GM12878 (cell line): Measurements from ENCODE around the gene HTRA2. TPM values are rescaled to one million over a fixed set of nuclear protein-coding genes. Genes with fewer than 3 reads are reported as not detected.

Experiments
- BACH1 ChIP-seq: fragments of 450-650 bp; IDR thresholded peaks from 2 replicates; pipeline ENCODE4 v1.6.1; 2017; ENCODE audit warnings: mild to moderate bottlenecking, borderline replicate concordance
- BCL11A ChIP-seq: IDR thresholded peaks from 2 replicates; pipeline ENCODE4 v1.6.1; 2011; ENCODE audit warnings: low read depth, low read length
- DPF2 ChIP-seq: fragments of 450-650 bp; IDR thresholded peaks from 2 replicates; pipeline ENCODE4 v1.6.1; 2017; ENCODE audit warnings: mild to moderate bottlenecking
- GABPA ChIP-seq: IDR thresholded peaks from 2 replicates; pipeline ENCODE4 v1.6.1; 2014; ENCODE audit warnings: antibody characterized with exemption, low read depth, mild to moderate bottlenecking, inconsistent platforms
- HCFC1 ChIP-seq: fragments of 150-350 bp; IDR thresholded peaks from 2 replicates; pipeline ENCODE4 v1.6.1; 2014; ENCODE audit warnings: low read length
- IKZF2 ChIP-seq, 2 experiments: fragments of 450-650 bp; IDR thresholded peaks; 2 replicates each; pipeline ENCODE4 v1.6.1; 2017; ENCODE audit warnings: mild to moderate bottlenecking in 2 of 2, moderate library complexity in 2 of 2
- MAX ChIP-seq: IDR thresholded peaks from 2 replicates; pipeline ENCODE4 v1.6.1; 2012; ENCODE audit warnings: low read depth, low read length, improper control_type of control experiment
- MLLT1 ChIP-seq: fragments of 450-650 bp; IDR thresholded peaks from 2 replicates; pipeline ENCODE4 v1.6.1; 2016; ENCODE audit warnings: mild to moderate bottlenecking
- NFYA ChIP-seq: IDR thresholded peaks from 2 replicates; pipeline ENCODE4 v1.6.1; 2011; ENCODE audit warnings: low read depth, mild to moderate bottlenecking, low read length, improper control_type of control experiment, borderline replicate concordance
- POLR2A ChIP-seq: IDR thresholded peaks from 2 replicates; pipeline ENCODE4 v1.6.1; 2011; ENCODE audit warnings: low read depth, mild to moderate bottlenecking, low read length
- STAT3 ChIP-seq: IDR thresholded peaks from 2 replicates; pipeline ENCODE4 v1.6.1; 2011; ENCODE audit warnings: low read depth, low read length, improper control_type of control experiment
- ZNF24 ChIP-seq: fragments of 450-650 bp; IDR thresholded peaks from 2 replicates; pipeline ENCODE4 v1.6.1; 2017; ENCODE audit warnings: antibody characterized with exemption, mild to moderate bottlenecking
- ZNF274 ChIP-seq: IDR thresholded peaks from one replicate; pipeline ENCODE4 v1.8.0; 2011; ENCODE audit not compliant: insufficient read length, insufficient read depth
- polyA plus RNA-seq, 11 experiments: library from polyadenylated mRNA; depleted of rRNA in 4 of 11; unstranded in 6 of 11; stranded (reverse) in 5 of 11; fragments of >200 nt; fragmentation: Nextera tagmentation in 4 of 11; fragmentation: Illumina TruSeq in 1 of 11; extraction: Ambion mirVana in 4 of 11; extraction: Trizol in 1 of 11; gene quantifications; 1 replicate in 1 of 11; 2 replicates in 10 of 11; pipeline versions ENCODE4 v1.2.1 to v1.2.3, GENCODE V29; 2011 to 2016; ENCODE audit warnings: inconsistent platforms in 2 of 11, missing spikeins in 2 of 11, low read depth in 1 of 11
- total RNA-seq, 4 experiments: library from RNA; depleted of rRNA in 3 of 4; stranded (reverse); fragments of >200 nt in 3 of 4; fragmentation: Illumina TruSeq in 1 of 4; extraction: Trizol in 1 of 4; gene quantifications; 2 replicates each; pipeline versions ENCODE4 v1.2.1 to v1.2.3, GENCODE V29; 2013 to 2021
- TF ChIP-seq, protein P1 (sequence below): fragments of 450-650 bp; IDR thresholded peaks from 2 replicates; pipeline ENCODE4 v1.6.1; 2017; ENCODE audit warnings: antibody characterized with exemption, mild to moderate bottlenecking, moderate library complexity
- TF ChIP-seq, protein P2 (sequence below): fragments of 450-650 bp; formaldehyde crosslinking; IDR thresholded peaks from 2 replicates; pipeline ENCODE4 v1.4.0; 2020; ENCODE audit warnings: mild to moderate bottlenecking, moderate library complexity
- TF ChIP-seq, protein P3 (sequence below): fragments of 450-650 bp; IDR thresholded peaks from 2 replicates; pipeline ENCODE4 v1.6.1; 2017; ENCODE audit warnings: low read depth, mild to moderate bottlenecking, moderate library complexity
- TF ChIP-seq, protein P4 (sequence below): fragments of 450-650 bp; IDR thresholded peaks from 2 replicates; pipeline ENCODE4 v1.6.1; 2017; ENCODE audit warnings: mild to moderate bottlenecking, low read depth, inconsistent platforms; ENCODE audit not compliant: poor library complexity, severe bottlenecking

The HTRA2 gene
- total and polyA plus RNA-seq, 10 of the 15 experiments (the other 5 are each of a cell fraction or from before 2014, with no cell fraction given): 42.3 to 73.9 (median 54.6) TPM

DNA sequence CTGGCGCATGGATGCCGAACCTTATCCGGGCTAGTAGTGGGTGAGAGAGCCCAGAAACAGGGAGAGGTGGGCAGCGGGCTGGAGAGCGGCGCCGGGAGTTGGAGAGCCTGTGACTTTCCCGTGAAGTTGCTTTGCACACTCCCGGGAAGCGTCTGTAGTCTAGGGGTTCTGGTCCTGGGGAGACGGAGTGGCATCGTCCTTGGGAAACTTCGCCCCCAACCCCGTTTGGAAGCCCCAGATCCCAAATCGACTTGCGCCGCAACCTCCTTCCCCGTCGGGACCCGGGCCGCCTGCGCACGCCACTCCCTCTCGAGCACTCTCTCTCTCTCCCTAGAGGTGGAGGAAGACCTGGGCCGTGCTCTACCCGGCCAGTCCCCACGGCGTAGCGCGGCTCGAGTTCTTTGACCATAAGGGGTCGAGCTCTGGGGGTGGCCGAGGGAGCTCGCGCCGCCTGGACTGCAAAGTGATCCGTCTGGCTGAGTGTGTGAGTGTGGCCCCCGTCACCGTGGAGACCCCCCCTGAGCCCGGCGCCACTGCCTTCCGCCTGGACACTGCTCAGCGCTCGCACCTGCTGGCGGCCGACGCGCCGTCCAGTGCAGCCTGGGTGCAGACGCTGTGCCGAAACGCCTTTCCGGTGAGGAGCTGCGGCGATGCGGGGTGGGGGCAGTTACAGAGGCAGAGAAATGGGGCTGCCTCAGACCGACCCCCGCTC, 25.2 kb downstream of the HTRA2 start (continued):
- TF ChIP-seq MAX (no peak), ZNF24 (no peak), POLR2A (peak; percentile 60; the same call in 1 of the 2 replicates), IKZF2 (IDR thresholded peaks at IDR 0.05) (peak in 1 of 2 experiments; percentile 34), MLLT1 (peak; percentile 33; the same call in 1 of the 2 replicates), HCFC1 (0 out of 2 replicates have a peak, but pooled peaks have one; percentile 23), BACH1 (peak; percentile 37; the same call in 1 of the 2 replicates), STAT3 (no peak), NFYA (no peak), DPF2 (0 out of 2 replicates have a peak, but pooled peaks have one; percentile 38), BCL11A (no peak), ZNF274 (no peak), GABPA (no peak)
- TF ChIP-seq, protein P1, sequence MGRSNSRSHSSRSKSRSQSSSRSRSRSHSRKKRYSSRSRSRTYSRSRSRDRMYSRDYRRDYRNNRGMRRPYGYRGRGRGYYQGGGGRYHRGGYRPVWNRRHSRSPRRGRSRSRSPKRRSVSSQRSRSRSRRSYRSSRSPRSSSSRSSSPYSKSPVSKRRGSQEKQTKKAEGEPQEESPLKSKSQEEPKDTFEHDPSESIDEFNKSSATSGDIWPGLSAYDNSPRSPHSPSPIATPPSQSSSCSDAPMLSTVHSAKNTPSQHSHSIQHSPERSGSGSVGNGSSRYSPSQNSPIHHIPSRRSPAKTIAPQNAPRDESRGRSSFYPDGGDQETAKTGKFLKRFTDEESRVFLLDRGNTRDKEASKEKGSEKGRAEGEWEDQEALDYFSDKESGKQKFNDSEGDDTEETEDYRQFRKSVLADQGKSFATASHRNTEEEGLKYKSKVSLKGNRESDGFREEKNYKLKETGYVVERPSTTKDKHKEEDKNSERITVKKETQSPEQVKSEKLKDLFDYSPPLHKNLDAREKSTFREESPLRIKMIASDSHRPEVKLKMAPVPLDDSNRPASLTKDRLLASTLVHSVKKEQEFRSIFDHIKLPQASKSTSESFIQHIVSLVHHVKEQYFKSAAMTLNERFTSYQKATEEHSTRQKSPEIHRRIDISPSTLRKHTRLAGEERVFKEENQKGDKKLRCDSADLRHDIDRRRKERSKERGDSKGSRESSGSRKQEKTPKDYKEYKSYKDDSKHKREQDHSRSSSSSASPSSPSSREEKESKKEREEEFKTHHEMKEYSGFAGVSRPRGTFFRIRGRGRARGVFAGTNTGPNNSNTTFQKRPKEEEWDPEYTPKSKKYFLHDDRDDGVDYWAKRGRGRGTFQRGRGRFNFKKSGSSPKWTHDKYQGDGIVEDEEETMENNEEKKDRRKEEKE: no peak
- TF ChIP-seq, protein P2, sequence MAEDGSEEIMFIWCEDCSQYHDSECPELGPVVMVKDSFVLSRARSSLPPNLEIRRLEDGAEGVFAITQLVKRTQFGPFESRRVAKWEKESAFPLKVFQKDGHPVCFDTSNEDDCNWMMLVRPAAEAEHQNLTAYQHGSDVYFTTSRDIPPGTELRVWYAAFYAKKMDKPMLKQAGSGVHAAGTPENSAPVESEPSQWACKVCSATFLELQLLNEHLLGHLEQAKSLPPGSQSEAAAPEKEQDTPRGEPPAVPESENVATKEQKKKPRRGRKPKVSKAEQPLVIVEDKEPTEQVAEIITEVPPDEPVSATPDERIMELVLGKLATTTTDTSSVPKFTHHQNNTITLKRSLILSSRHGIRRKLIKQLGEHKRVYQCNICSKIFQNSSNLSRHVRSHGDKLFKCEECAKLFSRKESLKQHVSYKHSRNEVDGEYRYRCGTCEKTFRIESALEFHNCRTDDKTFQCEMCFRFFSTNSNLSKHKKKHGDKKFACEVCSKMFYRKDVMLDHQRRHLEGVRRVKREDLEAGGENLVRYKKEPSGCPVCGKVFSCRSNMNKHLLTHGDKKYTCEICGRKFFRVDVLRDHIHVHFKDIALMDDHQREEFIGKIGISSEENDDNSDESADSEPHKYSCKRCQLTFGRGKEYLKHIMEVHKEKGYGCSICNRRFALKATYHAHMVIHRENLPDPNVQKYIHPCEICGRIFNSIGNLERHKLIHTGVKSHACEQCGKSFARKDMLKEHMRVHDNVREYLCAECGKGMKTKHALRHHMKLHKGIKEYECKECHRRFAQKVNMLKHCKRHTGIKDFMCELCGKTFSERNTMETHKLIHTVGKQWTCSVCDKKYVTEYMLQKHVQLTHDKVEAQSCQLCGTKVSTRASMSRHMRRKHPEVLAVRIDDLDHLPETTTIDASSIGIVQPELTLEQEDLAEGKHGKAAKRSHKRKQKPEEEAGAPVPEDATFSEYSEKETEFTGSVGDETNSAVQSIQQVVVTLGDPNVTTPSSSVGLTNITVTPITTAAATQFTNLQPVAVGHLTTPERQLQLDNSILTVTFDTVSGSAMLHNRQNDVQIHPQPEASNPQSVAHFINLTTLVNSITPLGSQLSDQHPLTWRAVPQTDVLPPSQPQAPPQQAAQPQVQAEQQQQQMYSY: no peak
- TF ChIP-seq, protein P3, sequence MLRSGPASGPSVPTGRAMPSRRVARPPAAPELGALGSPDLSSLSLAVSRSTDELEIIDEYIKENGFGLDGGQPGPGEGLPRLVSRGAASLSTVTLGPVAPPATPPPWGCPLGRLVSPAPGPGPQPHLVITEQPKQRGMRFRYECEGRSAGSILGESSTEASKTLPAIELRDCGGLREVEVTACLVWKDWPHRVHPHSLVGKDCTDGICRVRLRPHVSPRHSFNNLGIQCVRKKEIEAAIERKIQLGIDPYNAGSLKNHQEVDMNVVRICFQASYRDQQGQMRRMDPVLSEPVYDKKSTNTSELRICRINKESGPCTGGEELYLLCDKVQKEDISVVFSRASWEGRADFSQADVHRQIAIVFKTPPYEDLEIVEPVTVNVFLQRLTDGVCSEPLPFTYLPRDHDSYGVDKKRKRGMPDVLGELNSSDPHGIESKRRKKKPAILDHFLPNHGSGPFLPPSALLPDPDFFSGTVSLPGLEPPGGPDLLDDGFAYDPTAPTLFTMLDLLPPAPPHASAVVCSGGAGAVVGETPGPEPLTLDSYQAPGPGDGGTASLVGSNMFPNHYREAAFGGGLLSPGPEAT: peak; percentile 45; the same call in 1 of the 2 replicates
- TF ChIP-seq, protein P4, sequence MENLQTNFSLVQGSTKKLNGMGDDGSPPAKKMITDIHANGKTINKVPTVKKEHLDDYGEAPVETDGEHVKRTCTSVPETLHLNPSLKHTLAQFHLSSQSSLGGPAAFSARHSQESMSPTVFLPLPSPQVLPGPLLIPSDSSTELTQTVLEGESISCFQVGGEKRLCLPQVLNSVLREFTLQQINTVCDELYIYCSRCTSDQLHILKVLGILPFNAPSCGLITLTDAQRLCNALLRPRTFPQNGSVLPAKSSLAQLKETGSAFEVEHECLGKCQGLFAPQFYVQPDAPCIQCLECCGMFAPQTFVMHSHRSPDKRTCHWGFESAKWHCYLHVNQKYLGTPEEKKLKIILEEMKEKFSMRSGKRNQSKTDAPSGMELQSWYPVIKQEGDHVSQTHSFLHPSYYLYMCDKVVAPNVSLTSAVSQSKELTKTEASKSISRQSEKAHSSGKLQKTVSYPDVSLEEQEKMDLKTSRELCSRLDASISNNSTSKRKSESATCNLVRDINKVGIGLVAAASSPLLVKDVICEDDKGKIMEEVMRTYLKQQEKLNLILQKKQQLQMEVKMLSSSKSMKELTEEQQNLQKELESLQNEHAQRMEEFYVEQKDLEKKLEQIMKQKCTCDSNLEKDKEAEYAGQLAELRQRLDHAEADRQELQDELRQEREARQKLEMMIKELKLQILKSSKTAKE: no peak
